HG03064 (cell line): ENCODE results near the gene SSTR1.

ENCODE experiments used
- ATAC-seq: cut with Tn5 transposase; IDR thresholded peaks from one replicate; pipeline ENCODE4 v1.9.1; 2021; ENCODE audit warnings: low read depth; ENCODE audit not compliant: unreplicated experiment

The SSTR1 gene

DNA sequence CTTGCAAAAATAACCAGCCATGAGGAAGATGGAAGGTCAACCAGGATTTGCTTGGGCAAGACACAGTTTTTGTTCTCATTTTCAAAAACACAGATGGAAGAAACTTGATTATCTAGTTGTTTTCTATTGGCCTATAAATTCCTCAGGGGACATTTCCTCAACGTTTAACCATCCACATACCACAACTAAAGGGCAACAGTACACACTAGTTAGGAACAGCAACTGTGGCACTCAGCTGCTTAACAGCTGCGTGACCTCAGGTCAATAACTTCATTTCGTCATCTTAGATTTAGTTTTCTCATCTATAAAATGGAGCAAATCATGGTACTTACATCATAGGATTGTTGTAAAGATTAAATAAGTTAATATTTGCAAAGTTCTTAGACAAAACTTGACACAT is 18.7 kb downstream of the SSTR1 start:
- ATAC-seq: no peak

DNA sequence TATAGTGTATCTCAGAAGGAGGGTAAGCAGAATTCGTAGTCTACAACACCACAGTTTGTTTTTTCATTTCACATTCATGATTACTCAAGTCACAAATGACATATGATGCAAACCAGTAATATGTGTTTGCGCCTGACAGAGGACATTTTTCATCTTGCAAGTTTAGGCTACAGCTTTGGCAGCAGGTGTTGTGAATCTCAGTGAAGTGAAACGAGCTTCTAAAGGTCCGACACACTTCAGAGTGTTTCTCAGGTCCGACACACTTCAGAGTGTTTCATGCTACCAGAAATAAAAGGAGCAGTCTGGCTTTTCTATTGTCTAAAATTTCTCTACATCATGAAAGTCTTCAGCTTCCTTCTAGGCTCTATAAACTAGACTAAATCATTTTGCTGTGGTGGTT is 25.5 kb downstream of the SSTR1 start:
- no peak for ATAC-seq

DNA sequence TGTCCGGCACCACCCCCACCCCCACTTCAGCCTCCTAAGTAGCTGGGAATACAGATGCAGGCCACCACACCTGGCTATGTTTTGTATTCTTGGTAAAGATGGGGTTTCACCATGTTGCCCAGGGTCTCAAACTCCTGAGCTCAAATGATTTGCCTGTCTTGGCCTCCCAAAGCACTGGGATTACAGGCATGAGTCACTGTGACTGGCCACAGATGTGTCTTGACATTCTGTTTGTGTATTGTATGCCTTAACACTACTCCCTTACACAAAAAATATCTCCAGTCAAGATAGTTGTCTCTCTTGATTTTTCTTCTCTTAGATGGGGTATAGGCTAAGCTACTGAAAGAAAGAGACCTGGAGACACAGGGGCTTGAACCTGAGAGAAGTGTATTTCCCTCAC is 30.6 kb downstream of the SSTR1 start:
- ATAC-seq: no peak

DNA sequence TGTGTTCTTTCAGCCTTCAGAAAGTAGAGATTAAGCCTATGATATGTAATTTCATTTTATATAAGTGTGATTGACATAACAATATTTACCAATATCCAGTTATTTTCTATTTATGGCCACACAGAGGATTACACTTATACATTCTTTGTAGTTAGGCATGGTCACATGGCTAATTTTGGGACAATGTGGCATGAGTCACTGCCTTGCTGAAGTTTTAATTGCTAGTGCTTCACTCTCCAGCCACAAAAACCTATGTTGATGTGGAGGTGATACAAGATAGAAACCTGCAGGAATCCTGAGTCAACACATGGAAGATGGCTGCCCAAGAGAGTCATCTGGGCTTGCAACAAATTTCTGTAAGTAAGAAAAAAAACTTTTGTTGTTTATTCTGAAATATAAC is 31.2 kb downstream of the SSTR1 start:
- no peak for ATAC-seq

GRCh38 chr14:38243696-38244240 is 36.1 kb downstream of the SSTR1 start:
- no peak for ATAC-seq

DNA sequence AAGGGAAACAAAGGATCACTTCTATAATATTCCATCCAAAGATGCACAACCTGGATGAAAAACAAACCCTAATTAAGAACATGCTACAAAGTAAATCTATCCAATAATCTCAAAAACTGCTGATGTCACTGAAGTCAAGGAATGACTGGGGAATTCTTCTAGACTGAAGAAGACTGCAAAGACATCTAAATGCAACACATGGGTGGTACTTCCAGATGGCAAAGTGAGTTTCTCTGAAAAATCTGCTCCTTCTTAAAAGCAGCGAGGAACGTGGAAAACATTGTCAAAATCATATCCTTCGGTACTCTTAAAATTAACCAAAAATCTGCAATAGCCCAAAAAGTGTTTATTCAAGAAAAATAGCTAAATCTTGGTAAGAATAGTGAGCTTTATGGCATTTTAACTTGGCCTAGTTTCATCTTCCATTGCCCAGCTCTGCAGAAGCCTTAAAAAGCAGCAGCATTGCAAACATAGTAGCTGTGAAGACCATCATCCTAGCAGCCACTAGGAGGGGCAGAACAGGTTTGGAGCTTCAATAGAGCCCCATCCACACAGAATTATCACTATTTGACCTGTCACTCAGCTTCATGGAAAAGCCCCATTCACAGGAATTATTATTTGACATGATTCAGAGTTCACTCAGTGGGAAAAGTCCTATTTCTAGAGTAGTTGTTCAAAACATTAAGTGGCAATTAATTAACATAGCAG is 40.8 kb downstream of the SSTR1 start:
- no peak for ATAC-seq

DNA sequence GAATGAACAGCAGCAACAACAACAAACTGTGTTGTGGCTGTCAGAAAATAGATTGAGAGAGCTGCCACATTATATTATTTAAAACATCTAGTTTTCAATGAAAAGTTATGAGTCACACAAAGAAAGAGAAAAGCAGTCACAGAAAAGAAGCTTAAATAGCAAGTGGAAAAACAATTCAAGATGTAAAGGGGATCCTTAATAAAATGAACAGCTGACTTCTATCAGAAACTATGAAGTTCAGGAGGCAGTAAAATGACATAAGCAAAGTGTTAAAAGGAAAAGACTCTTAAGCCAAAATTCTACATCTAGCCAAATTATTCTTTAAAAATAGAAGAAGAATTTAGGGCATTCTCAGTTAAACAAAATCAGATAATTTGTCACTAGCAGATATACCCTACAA is 42.6 kb downstream of the SSTR1 start:
- no peak for ATAC-seq

DNA sequence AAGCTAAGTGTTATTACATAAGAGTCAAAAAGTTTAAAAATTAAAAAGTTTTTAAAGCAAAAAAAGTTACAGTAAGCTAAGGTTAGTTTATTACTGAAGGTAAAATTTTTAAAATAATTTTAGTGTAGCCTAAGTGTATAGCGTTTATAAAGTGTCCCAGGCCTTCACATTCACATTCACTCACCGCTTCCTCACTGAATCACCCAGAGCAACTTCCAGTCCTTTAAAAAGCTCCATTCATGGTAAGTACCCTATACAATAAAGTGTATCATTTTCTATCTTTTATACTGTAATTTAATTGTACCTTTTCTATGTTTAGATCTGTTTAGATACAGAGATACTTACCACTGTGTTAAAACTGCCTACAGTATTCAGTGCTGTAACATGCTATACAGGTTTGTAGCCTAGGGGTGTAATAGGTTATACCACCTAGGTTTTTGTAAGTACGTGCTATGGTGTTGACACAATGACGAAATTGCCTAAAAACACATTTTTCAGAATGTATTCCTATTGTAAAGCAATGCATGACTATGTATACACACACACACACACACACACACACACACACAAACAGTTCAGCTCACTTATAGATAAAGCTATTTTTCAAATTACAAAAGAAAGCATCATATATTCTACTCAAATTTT is 44.5 kb downstream of the SSTR1 start:
- no peak for ATAC-seq

DNA sequence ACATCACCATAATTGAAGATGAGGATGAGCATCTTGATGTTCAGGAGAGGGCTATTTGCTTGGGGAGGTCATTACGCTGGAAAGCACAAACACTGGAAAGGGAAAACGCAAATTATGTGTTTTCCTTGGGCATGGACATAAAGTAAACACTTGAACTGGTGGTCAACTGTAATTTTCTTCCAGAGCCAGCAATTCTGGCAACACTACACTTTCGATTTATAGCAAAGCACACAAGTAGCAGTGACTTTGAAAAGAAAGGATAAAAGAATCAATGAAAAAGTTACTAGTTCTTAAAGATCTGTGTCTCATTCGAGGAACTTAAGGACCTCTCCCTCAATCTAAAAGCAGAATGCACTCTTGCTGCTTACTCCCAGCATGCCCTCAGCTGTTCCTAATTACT is 46.0 kb downstream of the SSTR1 start:
- no peak for ATAC-seq

DNA sequence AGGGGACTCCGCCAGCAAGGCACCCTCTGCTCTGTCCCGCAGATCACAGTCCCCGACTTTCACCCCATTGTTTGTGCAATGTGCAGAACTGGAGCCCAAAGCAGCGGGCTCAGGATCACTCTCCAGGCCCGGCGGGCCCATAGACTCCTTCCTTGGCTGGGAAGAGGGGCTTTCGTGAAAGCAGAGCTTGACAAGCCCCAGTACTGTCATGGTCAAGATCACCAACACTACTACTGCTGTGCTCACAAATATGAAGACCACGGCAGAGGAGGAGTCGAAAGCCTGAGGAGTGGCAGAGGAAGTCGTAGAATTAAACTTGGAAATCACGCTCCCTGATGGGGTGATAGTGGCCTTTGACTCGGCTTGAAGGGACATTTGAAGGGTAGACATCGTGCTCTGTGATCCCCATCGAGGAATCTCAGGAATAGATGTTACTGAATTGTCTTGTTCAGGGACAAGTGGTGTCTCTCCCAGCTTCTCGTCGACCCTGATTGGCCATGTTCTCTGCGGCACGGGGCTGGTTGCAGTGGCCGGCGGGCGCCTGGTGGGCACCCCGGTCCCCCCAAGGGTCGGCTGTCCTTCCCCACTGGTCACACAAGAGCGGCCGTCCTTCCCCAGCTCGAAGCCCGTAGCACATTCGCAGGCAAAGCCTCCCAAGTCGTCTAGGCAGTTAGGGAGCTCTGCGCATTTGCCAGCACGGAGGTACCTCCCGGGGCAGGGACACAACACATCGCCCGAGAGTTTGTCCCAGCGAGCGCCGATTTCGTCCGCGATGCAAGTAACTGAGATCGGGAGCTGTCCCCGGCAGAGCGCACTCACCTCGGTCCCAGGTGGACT is 47.1 kb downstream of the SSTR1 start:
- ATAC-seq: no peak

DNA sequence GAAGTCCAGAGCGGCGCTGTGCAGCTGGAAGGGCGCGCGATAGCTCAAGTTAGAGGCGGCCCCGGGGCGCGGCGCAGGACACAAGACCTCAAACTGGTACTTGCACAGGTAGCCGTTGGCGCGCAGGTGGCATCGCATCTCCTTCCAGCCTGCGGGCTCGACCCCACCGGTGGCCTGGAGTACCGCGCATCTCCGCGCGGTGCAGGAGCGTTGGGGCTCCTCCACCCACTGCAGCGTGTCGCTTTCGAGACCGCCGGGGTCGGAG is 47.6 kb downstream of the SSTR1 start:
- no peak for ATAC-seq

DNA sequence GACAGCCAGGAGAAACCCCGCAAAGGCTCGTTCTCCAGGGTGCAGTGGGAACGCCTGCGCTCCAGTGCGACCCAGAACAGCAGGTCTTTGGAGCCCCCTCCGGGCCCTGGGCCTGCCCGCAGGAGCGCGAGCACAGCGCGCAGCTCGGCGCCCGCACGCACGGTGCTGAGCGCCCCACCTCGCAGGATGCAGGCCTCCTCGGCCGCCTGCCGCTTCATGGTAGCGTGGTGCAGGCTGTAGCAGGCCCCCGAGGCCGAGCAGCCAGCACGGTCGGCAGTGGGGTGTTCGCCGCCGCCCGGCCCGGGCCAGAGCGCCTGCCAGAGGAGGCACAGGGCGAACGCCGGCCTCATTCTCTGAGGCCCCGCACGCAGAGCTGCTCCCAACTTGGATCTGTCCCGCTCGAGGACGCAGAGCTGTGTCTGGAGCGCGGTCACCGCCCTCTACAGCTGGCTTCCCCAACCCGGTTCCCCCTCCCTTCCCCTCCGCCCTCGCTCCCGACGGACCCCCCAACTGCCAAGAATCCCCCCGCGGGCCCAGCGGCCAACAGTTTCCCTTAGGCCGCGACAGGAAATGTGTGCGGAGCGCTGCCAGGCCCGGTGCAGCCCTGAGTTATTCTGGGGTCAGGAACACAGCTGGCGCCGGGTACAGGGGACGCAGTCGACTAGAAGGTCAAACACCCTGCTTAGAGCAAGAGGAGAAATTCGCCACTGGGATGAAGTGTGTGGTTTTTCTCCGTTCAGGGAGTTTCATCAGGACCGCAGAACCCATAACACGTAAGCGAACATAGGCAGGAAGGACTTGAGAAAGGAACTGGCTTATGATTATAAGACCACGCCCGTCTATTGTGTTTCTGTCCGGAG is 48.2 kb downstream of the SSTR1 start, which contains the start of gene CLEC14A:
TSS of gene CLEC14A (minus strand) at position 421 of the 860 bp plus-strand sequence. CDS start at position 350, 71 bp downstream.
- no peak for ATAC-seq

DNA sequence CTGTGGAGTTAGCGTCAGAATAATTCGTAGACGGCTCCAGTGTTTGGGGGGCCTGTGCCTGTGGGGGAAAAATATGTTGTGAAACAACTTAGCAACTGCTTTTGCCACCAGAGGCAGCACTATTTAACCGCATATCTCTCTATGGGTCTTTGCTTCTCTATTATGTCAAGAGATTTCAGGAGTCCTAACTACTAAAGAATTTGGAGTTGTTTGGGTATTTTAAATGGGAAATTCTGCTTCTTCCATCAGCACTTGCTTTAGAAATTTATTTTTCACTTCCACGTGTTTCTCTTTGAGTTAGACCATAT is 48.8 kb downstream of the SSTR1 start:
- no peak for ATAC-seq

GRCh38 chr14:38257507-38257906 is 49.8 kb downstream of the SSTR1 start:
- ATAC-seq: no peak

DNA sequence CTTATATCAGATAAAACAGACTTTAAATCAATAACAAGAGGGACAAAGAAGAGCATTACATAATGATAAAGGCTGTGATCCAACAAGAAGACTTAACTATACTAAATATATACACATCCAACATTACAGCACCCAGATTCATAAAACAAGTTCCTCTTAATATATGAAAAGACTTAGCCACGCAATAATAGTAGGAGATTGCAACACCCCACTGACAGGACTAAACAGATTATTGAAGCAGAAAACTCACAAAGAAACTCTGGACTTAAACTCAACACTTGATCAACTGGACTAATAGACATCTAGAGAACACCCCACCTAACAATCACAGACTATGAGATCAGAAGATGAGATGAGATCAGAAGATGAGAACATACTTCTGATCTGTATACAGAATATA is 53.9 kb downstream of the SSTR1 start:
- no peak for ATAC-seq
